H9 (cell line): ENCODE measurements around the gene CACNA2D4. TPM values are rescaled to one million over a fixed set of nuclear protein-coding genes. Genes with fewer than 3 reads are reported as not detected.

Experiments
- DNase-seq: peaks from one replicate; pipeline ENCODE4 v3.0.0-alpha.2; 2017
- H2AFZ ChIP-seq: one replicate; pipeline ENCODE4 v1.6.1; 2013; ENCODE audit warnings: mild to moderate bottlenecking, low read length, control low read depth, moderate library complexity
- H2AK5ac ChIP-seq: 2 replicates; pipeline ENCODE4 v1.6.1; 2013; ENCODE audit warnings: low read length, control low read depth, mixed read lengths; ENCODE audit not compliant: insufficient read length
- H2BK120ac ChIP-seq: one replicate; pipeline ENCODE4 v1.6.1; 2013; ENCODE audit warnings: low read depth, mild to moderate bottlenecking, low read length, control low read depth, inconsistent platforms; ENCODE audit not compliant: poor library complexity, severe bottlenecking
- H2BK12ac ChIP-seq: 2 replicates; pipeline ENCODE4 v1.6.1; 2013; ENCODE audit warnings: low read length, control low read depth, mixed read lengths, low read depth; ENCODE audit not compliant: insufficient read length
- H2BK15ac ChIP-seq: 2 replicates; pipeline ENCODE4 v1.6.1; 2013; ENCODE audit warnings: low read depth, low read length, control low read depth
- H2BK20ac ChIP-seq: one replicate; pipeline ENCODE4 v1.6.1; 2013; ENCODE audit warnings: low read depth, mild to moderate bottlenecking, low read length, control low read depth, inconsistent platforms; ENCODE audit not compliant: poor library complexity, severe bottlenecking
- H2BK5ac ChIP-seq: 2 replicates; pipeline ENCODE4 v1.6.1; 2013; ENCODE audit warnings: low read length, control low read depth, mixed read lengths; ENCODE audit not compliant: insufficient read length
- H3K14ac ChIP-seq: 2 replicates; pipeline ENCODE4 v1.6.1; 2013; ENCODE audit warnings: low read length, control low read depth; ENCODE audit not compliant: insufficient read depth
- H3K18ac ChIP-seq: 2 replicates; pipeline ENCODE4 v1.6.1; 2013; ENCODE audit warnings: low read depth, mild to moderate bottlenecking, mixed read lengths, low read length, control low read depth; ENCODE audit not compliant: insufficient read length
- H3K23ac ChIP-seq: 2 replicates; pipeline ENCODE4 v1.6.1; 2013; ENCODE audit warnings: low read length, control low read depth, mixed read lengths, low read depth; ENCODE audit not compliant: insufficient read length
- H3K23me2 ChIP-seq: 2 replicates; pipeline ENCODE4 v1.6.1; 2013; ENCODE audit warnings: low read depth, mild to moderate bottlenecking, mixed read lengths, low read length, control low read depth; ENCODE audit not compliant: insufficient read length, poor library complexity, severe bottlenecking
- H3K27ac ChIP-seq: 2 replicates; pipeline ENCODE4 v1.5.1; 2013; ENCODE audit warnings: low read length, control low read depth, mixed read lengths, low read depth; ENCODE audit not compliant: insufficient read length
- H3K27me3 ChIP-seq: 2 replicates; pipeline ENCODE4 v1.6.1; 2013; ENCODE audit warnings: low read length, control low read depth, inconsistent platforms; ENCODE audit not compliant: insufficient read depth
- H3K4ac ChIP-seq: 2 replicates; pipeline ENCODE4 v1.6.1; 2013; ENCODE audit warnings: low read depth, mild to moderate bottlenecking, control low read depth, inconsistent platforms, low read length, moderate library complexity
- H3K4me1 ChIP-seq: 2 replicates; pipeline ENCODE4 v1.6.1; 2013; ENCODE audit warnings: low read length, control low read depth, inconsistent platforms; ENCODE audit not compliant: insufficient read depth
- H3K4me2 ChIP-seq: 2 replicates; pipeline ENCODE4 v1.6.1; 2013; ENCODE audit warnings: low read length, control low read depth, mixed read lengths; ENCODE audit not compliant: insufficient read length, insufficient read depth
- H3K56ac ChIP-seq: 2 replicates; pipeline ENCODE4 v1.6.1; 2013; ENCODE audit warnings: low read depth, mild to moderate bottlenecking, mixed read lengths, low read length, control low read depth; ENCODE audit not compliant: insufficient read length
- H3K79me1 ChIP-seq: 2 replicates; pipeline ENCODE4 v1.6.1; 2013; ENCODE audit warnings: low read depth, mild to moderate bottlenecking, moderate library complexity, low read length, control low read depth, inconsistent platforms; ENCODE audit not compliant: insufficient read depth, poor library complexity, severe bottlenecking
- H3K79me2 ChIP-seq: 2 replicates; pipeline ENCODE4 v1.6.1; 2013; ENCODE audit warnings: low read length, control low read depth, inconsistent platforms; ENCODE audit not compliant: insufficient read depth
- H3K9ac ChIP-seq: 2 replicates; pipeline ENCODE4 v1.6.1; 2013; ENCODE audit warnings: low read length, control low read depth, mixed read lengths; ENCODE audit not compliant: insufficient read length; ENCODE audit errors: extremely low read depth
- H3K9me3 ChIP-seq: one replicate; pipeline ENCODE4 v1.6.1; 2013; ENCODE audit warnings: low read depth, low read length, inconsistent platforms; ENCODE audit not compliant: control insufficient read depth
- H3T11ph ChIP-seq: one replicate; pipeline ENCODE4 v1.6.1; 2013; ENCODE audit warnings: mild to moderate bottlenecking, low read length, control low read depth, inconsistent platforms
- H4K20me1 ChIP-seq: one replicate; pipeline ENCODE4 v1.6.1; 2013; ENCODE audit not compliant: control insufficient read depth, insufficient read length, insufficient read depth
- H4K5ac ChIP-seq: 2 replicates; pipeline ENCODE4 v1.6.1; 2013; ENCODE audit warnings: low read depth, mild to moderate bottlenecking, mixed read lengths, low read length, control low read depth; ENCODE audit not compliant: insufficient read length
- H4K8ac ChIP-seq: replicated peaks from 2 replicates; pipeline ENCODE4 v1.6.1; 2013; ENCODE audit warnings: low read length, control low read depth, mixed read lengths, low read depth; ENCODE audit not compliant: insufficient read length
- H4K91ac ChIP-seq: 2 replicates; pipeline ENCODE4 v1.6.1; 2013; ENCODE audit warnings: low read depth, mild to moderate bottlenecking, moderate library complexity, mixed read lengths, low read length, control low read depth; ENCODE audit not compliant: insufficient read length
- H3K27ac Mint-ChIP-seq, 3 experiments: 2 replicates in 2 of 3; 3 replicates in 1 of 3; pipeline ENCODE4 v1.8.0; 2020 to 2021; ENCODE audit warnings: mixed read lengths in 3 of 3, mild to moderate bottlenecking in 1 of 3, moderate library complexity in 1 of 3
- H3K27me3 Mint-ChIP-seq: 2 replicates; pipeline ENCODE4 v1.8.0; 2021; ENCODE audit warnings: low read depth, mild to moderate bottlenecking, moderate library complexity, mixed read lengths
- H3K36me3 Mint-ChIP-seq, 3 experiments: 2 replicates in 2 of 3; 3 replicates in 1 of 3; pipeline ENCODE4 v1.8.0; 2020 to 2021; ENCODE audit warnings: low read depth in 3 of 3, mixed read lengths in 3 of 3; ENCODE audit not compliant: insufficient read depth in 1 of 3
- H3K4me1 Mint-ChIP-seq, 2 experiments: 2 replicates each; pipeline ENCODE4 v1.8.0; 2020; ENCODE audit warnings: mixed read lengths in 2 of 2
- H3K4me3 Mint-ChIP-seq, 2 experiments: 2 replicates in 1 of 2; 3 replicates in 1 of 2; pipeline ENCODE4 v1.8.0; 2020 to 2021; ENCODE audit warnings: mild to moderate bottlenecking in 2 of 2, mixed read lengths in 2 of 2, moderate library complexity in 1 of 2
- H3K9me3 Mint-ChIP-seq, 2 experiments: 2 replicates in 1 of 2; 3 replicates in 1 of 2; pipeline ENCODE4 v1.8.0; 2020; ENCODE audit warnings: mild to moderate bottlenecking in 2 of 2, mixed read lengths in 2 of 2, moderate library complexity in 1 of 2
- CTCF ChIP-seq: fragments of 200-600 bp; sonication (generic); conservative IDR thresholded peaks from 3 replicates; pipeline ENCODE4 v1.8.0; 2021; ENCODE audit warnings: antibody characterized with exemption, mild to moderate bottlenecking
- WGBS: extraction: QIAGEN DNeasy Blood & Tissue Kit; methylation state at CpG from one replicate; pipeline ENCODE4 v1.1.7; 2013; ENCODE audit warnings: missing lambda C conversion rate, low lambda C conversion rate, mixed read lengths; ENCODE audit not compliant: insufficient read length; ENCODE audit errors: extremely low coverage; 5-methylcytosine and 5-hydroxymethylcytosine counted together
- total RNA-seq: library from RNA; stranded (reverse); gene quantifications from 2 replicates; pipeline ENCODE4 v1.2.1, GENCODE V29; 2021

CACNA2D4 gene
- total RNA-seq, 1 experiment from 2014 or later = 0.79 TPM

- H3K4ac ChIP-seq = no peak overlapping the region
- no peak overlapping the region for H3K56ac ChIP-seq
- H3K9ac ChIP-seq = no peak overlapping the region
- no peaks in the 10 kb centered on the region for H4K20me1 ChIP-seq
- no peak overlapping the region for H4K8ac ChIP-seq
- H3K14ac ChIP-seq = no peak overlapping the region
- H4K5ac ChIP-seq = no peak overlapping the region
- no peaks in the 10 kb centered on the region for H3K9me3 ChIP-seq
- no peak overlapping the region for H2BK20ac ChIP-seq
- H3K79me1 ChIP-seq = no peaks in the 10 kb centered on the region
- no peak overlapping the region for H2BK120ac ChIP-seq
- H3K18ac ChIP-seq = no peak overlapping the region
- TF ChIP-seq CTCF = no peak
- Mint-ChIP-seq H3K27ac (no peak overlapping the region), H3K4me1 (peaks cover 11 to 40% of the 10 kb centered on the region in 2 experiments), H3K27me3 (peaks cover 33% of the 10 kb centered on the region), H3K4me3 (no peak overlapping the region), H3K36me3 (no peaks in the 10 kb centered on the region), H3K9me3 (no peaks in the 10 kb centered on the region)
- no peak overlapping the region for H3K27ac ChIP-seq
- no CpG with 5 or more reads among the region's 15 CpGs for WGBS
- no peaks in the 10 kb centered on the region for H3K23me2 ChIP-seq
- H3K4me2 ChIP-seq = no peak overlapping the region
- no peak overlapping the region for H2BK5ac ChIP-seq
- H2BK15ac ChIP-seq = no peak overlapping the region
- H2AK5ac ChIP-seq = no peak overlapping the region
- H2AFZ ChIP-seq = no peak overlapping the region
- H2BK12ac ChIP-seq = no peak overlapping the region
- no peak overlapping the region for H3K23ac ChIP-seq
- H4K91ac ChIP-seq = no peak overlapping the region
- no peaks in the 10 kb centered on the region for H3K79me2 ChIP-seq
- no peak overlapping the region for H3T11ph ChIP-seq
- peaks cover 2% of the 10 kb centered on the region; the same call in 1 of the 2 replicates for H3K27me3 ChIP-seq
- H3K4me1 ChIP-seq = no peaks in the 10 kb centered on the region
- no peak for DNase-seq
These were observed 92.1 kb downstream of the CACNA2D4 start for GRCh38 chr12:1826401-1826800.
